Ovary (tissue), 9 donors: Measurements from ENCODE around the gene ZRANB1. TPM values are rescaled to one million over a fixed set of nuclear protein-coding genes. Genes with fewer than 3 reads are reported as not detected.

Experiments
- DNase-seq, 5 donors: peaks; one replicate each; pipeline ENCODE4 v3.0.0-alpha.2; 2019 to 2020
- H3K27ac ChIP-seq, 2 donors: fragments of 200-600 bp; one replicate each; pipeline versions ENCODE4 v1.5.1 to v1.8.0; 2019 to 2022
- H3K27me3 ChIP-seq: fragments of 200-600 bp; one replicate; pipeline ENCODE4 v1.8.0; 2022
- H3K36me3 ChIP-seq: fragments of 200-600 bp; sonication (generic); one replicate; pipeline ENCODE4 v1.5.1; 2019
- H3K4me1 ChIP-seq: one replicate; pipeline ENCODE4 v1.8.1; 2013; ENCODE audit warnings: mild to moderate bottlenecking, moderate library complexity; ENCODE audit not compliant: insufficient read depth
- H3K4me3 ChIP-seq: fragments of 200-600 bp; sonication (generic); one replicate; pipeline ENCODE4 v1.5.1; 2017
- H3K9me3 ChIP-seq, 2 donors: fragments of 200-600 bp in 1 of 2; sonication (generic) in 1 of 2; one replicate each; pipeline versions ENCODE4 v1.5.1 to v1.8.1; 2013 to 2019; ENCODE audit warnings: mild to moderate bottlenecking in 1 of 2, moderate library complexity in 1 of 2
- EP300 ChIP-seq: sonication (generic); formaldehyde crosslinking; IDR thresholded peaks from one replicate; pipeline ENCODE4 v1.6.1; 2017; ENCODE audit warnings: antibody characterized with exemption
- POLR2A ChIP-seq: fragments of 450-650 bp; IDR thresholded peaks from one replicate; pipeline ENCODE4 v1.6.1; 2017; ENCODE audit warnings: antibody characterized with exemption, mild to moderate bottlenecking, moderate library complexity
- WGBS, 3 donors: extraction: QIAGEN DNeasy Blood & Tissue Kit in 1 of 3; methylation state at CpG; one replicate each; pipeline versions ENCODE4 v1.1.5 to v1.1.7; 2013 to 2017; 5-methylcytosine and 5-hydroxymethylcytosine counted together
- intact Hi-C, 4 donors: fragments of 100-400 bp; cut with DNase I; formaldehyde crosslinking; loops; one replicate each; pipeline versions ENCODE4 v1.11.0 to v1.15.1; 2022 to 2023
- polyA plus RNA-seq, 2 donors: library from polyadenylated mRNA; stranded (reverse); fragments of 200-250 nt in 1 of 2; fragments of 350-450 nt in 1 of 2; fragmentation: Illumina TruSeq in 1 of 2; extraction: RNeasy Lipid Tissue Mini Kit (QIAGEN cat#74804) in 1 of 2; gene quantifications; one replicate each; pipeline ENCODE4 v1.2.3, GENCODE V29; 2013 to 2014
- total RNA-seq, 7 donors: library from RNA; depleted of rRNA in 2 of 7; stranded (reverse); fragments of >200 nt in 2 of 7; fragmentation: NEBNext Ultra II Directional in 3 of 7; extraction: Animal tissue kit (Norgen Biotek cat#: 25700) in 3 of 7; gene quantifications; one replicate each; pipeline versions ENCODE4 v1.1.0 to v1.2.4, GENCODE V29; 2016 to 2023
- TF ChIP-seq, protein P1 (sequence below), 3 donors: fragments of 450-650 bp in 2 of 3; fragments of 200-600 bp in 1 of 3; IDR thresholded peaks; one replicate each; pipeline versions ENCODE4 v1.5.1 to v1.8.0; 2016 to 2022; ENCODE audit warnings: antibody characterized with exemption in 3 of 3, mild to moderate bottlenecking in 1 of 3
- donor health status: DM: no; HTN: no; CAD: no; lungs with moderate emphysema.
- donor health status: DM: no; HTN: no; CAD: no.
- donor health status: Bipolar disorder and iron deficiency.
- donor health status: DM: yes; HTN: yes; CAD: no.
- donor health status: DM: no; HTN: no; CAD: no.
- donor health status: DM: yes; HTN: yes; CAD: no.

Gene ZRANB1
- total and polyA plus RNA-seq, 9 donors, result 18.9 to 39.6 (median 27.5) TPM

- no peaks in the 10 kb centered on the region for H3K27me3 ChIP-seq
- no peaks in the 10 kb centered on the region for H3K36me3 ChIP-seq
- peaks cover 5% of the 10 kb centered on the region for H3K4me1 ChIP-seq
- intact Hi-C loops, result loop anchor here in 1 of 4 donors (10.0 kb wide), 1 partner anchor 59 kb away; no protein-coding TSS in a partner anchor
- no peaks in the 10 kb centered on the region for H3K9me3 ChIP-seq
- TF ChIP-seq POLR2A, result no peak
- TF ChIP-seq, protein P1, sequence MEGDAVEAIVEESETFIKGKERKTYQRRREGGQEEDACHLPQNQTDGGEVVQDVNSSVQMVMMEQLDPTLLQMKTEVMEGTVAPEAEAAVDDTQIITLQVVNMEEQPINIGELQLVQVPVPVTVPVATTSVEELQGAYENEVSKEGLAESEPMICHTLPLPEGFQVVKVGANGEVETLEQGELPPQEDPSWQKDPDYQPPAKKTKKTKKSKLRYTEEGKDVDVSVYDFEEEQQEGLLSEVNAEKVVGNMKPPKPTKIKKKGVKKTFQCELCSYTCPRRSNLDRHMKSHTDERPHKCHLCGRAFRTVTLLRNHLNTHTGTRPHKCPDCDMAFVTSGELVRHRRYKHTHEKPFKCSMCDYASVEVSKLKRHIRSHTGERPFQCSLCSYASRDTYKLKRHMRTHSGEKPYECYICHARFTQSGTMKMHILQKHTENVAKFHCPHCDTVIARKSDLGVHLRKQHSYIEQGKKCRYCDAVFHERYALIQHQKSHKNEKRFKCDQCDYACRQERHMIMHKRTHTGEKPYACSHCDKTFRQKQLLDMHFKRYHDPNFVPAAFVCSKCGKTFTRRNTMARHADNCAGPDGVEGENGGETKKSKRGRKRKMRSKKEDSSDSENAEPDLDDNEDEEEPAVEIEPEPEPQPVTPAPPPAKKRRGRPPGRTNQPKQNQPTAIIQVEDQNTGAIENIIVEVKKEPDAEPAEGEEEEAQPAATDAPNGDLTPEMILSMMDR (IDR thresholded peaks at IDR 0.05), result no peak
- no peak for TF ChIP-seq EP300
- WGBS, 3 donors, result 85 to 96% (median 85%) methylated on average over 2 of the region's 2 CpGs
- no peak overlapping the region for H3K4me3 ChIP-seq
- H3K27ac ChIP-seq, result no peak overlapping the region
- no peak for DNase-seq
Measured at GRCh38 chr10:124935946-124936345, 6.0 kb upstream of the ZRANB1 start.

- H3K36me3 ChIP-seq, result no peaks in the 10 kb centered on the region
- WGBS, 3 donors, result 78 to 88% (median 78%) methylated on average over 7 of the region's 7 CpGs
- peaks cover 5% of the 10 kb centered on the region for H3K4me1 ChIP-seq
- no peak overlapping the region for H3K27ac ChIP-seq
- intact Hi-C loops, result loop anchor here in 1 of 4 donors (10.0 kb wide), 1 partner anchor 58 kb away; no protein-coding TSS in a partner anchor
- DNase-seq, result no peak
- TF ChIP-seq, protein P1 (IDR thresholded peaks at IDR 0.05), result no peak
- TF ChIP-seq EP300, result no peak
- no peak for TF ChIP-seq POLR2A
- H3K9me3 ChIP-seq, result no peaks in the 10 kb centered on the region
- H3K4me3 ChIP-seq, result no peak overlapping the region
- H3K27me3 ChIP-seq, result no peaks in the 10 kb centered on the region
Measured at GRCh38 chr10:124936813-124937212, 5.1 kb upstream of the ZRANB1 start.

DNA sequence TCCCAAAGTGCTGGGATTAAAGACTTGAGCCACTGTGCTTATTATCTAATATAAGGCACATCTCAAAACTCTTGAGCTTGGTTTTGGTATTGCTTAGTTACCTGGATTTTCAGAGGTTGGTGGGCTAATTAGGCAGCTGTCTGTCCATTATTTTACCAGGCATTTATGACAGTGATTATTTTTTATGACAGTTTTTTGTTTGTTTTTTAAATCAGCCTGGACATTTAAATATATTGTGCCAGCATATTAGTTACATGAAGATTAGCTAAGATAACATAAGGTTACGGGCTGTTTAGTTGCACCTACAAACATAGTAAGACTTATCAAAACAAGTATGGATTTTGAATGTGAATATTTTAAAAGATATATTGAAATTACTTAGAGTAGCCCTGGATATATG lies 2.6 kb upstream of the ZRANB1 start:
- Histone ChIP-seq H3K27me3 (no peaks in the 10 kb centered on the region), H3K36me3 (no peaks in the 10 kb centered on the region), H3K9me3 (no peaks in the 10 kb centered on the region), H3K4me3 (no peak overlapping the region), H3K4me1 (peaks cover 16% of the 10 kb centered on the region), H3K27ac (no peak overlapping the region)
- intact Hi-C loops, result loop anchor here in 1 of 4 donors (10.0 kb wide), 1 partner anchor 56 kb away; no protein-coding TSS in a partner anchor
- DNase-seq, result no peak
- TF ChIP-seq POLR2A (no peak), EP300 (no peak)
- TF ChIP-seq, protein P1 (IDR thresholded peaks at IDR 0.05), result no peak
- WGBS, 3 donors, result 96 to 99% (median 98%) methylated on average over 1 of the region's 1 CpG

GRCh38 chr10:124942317-124943169 lies 620 bp downstream of the ZRANB1 start:
- DNase-seq, result no peak
- Histone ChIP-seq H3K27ac (peak overlapping the region; percentile 29 to 57), H3K27me3 (no peaks in the 10 kb centered on the region), H3K4me1 (peaks cover 31% of the 10 kb centered on the region), H3K4me3 (peak overlapping the region; percentile 18), H3K9me3 (no peaks in the 10 kb centered on the region), H3K36me3 (no peaks in the 10 kb centered on the region)
- intact Hi-C loops, result no loop called here
- WGBS, 3 donors, result 31 to 33% (median 32%) methylated on average over 11 of the region's 11 CpGs
- TF ChIP-seq, protein P1 (IDR thresholded peaks at IDR 0.05), result no peak
- TF ChIP-seq POLR2A (no peak), EP300 (no peak)
